ENCODE results near the gene WNT7B. TPM values are rescaled to one million over a fixed set of nuclear protein-coding genes. Genes with fewer than 3 reads are reported as not detected.

Gene WNT7B
- total RNA-seq, 4 donors from 2014 or later, result not detected

DNA sequence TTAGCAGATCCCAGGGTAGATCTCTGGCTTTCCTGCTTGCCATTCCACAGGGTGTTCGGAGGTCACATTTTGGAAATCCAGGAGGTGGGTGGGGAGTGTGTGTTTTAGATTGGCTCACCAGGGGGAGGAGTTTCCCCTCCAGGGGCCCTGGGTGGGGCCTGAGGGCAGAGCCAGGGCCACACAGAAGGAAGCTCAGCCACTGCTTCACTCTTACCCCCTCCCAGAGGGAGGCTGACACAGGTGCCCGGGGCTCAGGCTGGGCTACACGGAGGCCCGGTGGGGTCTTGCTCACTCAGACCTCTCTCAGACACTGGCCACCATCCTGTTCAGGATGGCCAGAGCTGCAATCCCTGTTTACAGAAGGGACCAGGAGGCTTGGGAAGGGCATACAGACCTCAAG, 2.5 kb downstream of the WNT7B start:
- no peak overlapping the region for H3K4me3 ChIP-seq
- no peak overlapping the region for H3K27ac ChIP-seq
- H3K9me3 ChIP-seq, result no peaks in the 10 kb centered on the region
- TF ChIP-seq, protein P1, sequence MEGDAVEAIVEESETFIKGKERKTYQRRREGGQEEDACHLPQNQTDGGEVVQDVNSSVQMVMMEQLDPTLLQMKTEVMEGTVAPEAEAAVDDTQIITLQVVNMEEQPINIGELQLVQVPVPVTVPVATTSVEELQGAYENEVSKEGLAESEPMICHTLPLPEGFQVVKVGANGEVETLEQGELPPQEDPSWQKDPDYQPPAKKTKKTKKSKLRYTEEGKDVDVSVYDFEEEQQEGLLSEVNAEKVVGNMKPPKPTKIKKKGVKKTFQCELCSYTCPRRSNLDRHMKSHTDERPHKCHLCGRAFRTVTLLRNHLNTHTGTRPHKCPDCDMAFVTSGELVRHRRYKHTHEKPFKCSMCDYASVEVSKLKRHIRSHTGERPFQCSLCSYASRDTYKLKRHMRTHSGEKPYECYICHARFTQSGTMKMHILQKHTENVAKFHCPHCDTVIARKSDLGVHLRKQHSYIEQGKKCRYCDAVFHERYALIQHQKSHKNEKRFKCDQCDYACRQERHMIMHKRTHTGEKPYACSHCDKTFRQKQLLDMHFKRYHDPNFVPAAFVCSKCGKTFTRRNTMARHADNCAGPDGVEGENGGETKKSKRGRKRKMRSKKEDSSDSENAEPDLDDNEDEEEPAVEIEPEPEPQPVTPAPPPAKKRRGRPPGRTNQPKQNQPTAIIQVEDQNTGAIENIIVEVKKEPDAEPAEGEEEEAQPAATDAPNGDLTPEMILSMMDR (IDR thresholded peaks at IDR 0.05), result no peak
- TF ChIP-seq POLR2A (IDR thresholded peaks at IDR 0.05), result no peak
- no peaks in the 10 kb centered on the region for H3K36me3 ChIP-seq
- peaks cover 5 to 49% (median 21%) of the 10 kb centered on the region in 4 donors for H3K4me1 ChIP-seq
- H3K27me3 ChIP-seq, result peaks cover 0 to 74% of the 10 kb centered on the region in 2 donors
- DNase-seq, result no peak

DNA sequence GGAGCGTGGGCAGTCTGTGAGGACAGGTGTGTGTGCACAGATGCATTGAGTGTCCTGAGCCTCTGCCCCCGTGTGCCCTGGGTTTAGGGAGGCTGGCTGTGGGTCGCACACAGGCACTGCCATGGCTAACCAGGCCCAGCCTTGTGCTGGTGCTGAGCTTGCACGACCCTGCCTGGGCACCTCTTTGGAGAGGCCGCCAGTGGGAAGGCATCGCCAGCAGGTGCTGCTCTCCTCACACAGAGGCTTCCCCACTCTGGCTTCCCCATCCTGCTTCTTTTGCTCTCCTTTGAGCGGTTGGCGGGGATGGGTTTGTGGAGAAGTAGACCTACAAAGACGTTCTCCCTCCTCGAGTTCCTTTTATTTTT, 4.1 kb downstream of the WNT7B start:
- H3K4me1 ChIP-seq, result peaks cover 0 to 35% (median 14%) of the 10 kb centered on the region in 4 donors

DNA sequence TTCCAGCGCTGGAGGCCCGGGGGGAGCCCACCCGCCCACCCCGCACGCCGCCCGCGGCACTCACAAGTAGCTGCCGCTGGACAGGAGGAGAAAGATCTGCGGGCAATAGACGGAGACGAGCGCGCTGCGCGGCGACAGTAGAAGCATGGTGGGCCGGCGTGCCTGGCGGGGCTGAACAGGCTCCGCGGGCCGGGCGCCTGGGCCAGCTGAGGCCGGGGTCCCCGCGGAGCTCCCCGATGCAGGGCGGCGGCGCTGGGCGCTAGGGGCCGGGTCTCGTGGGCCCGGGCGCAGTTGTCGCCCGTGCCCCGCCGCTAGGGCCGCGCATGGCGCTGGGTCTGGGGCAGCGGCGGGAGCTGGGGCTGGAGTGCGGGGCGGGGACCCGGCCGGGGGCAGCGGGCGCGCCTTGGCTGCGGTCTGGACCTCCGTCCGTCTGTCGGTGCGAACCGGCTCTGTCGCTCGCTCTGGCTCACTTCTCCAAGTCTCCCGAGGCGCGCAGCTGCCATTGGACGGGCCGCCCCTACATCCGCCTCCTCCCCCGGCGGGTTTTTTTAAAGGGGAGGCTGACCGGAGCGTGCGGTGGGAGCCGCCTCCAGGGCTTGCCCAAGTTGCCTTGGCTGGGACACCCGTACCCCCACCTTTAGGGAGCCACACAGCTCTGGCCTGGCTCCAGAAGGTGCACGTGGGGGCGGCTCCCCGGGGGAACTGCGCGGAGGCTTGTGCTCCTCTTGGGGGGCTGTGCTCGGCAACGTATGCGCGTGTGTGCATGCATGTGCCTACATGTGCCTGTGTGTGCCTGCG, 4.7 kb downstream of the WNT7B start:
- H3K4me3 ChIP-seq, result peak overlapping the region in 1 of 4 donors; percentile 1
- H3K27ac ChIP-seq, result no peak overlapping the region
- H3K36me3 ChIP-seq, result no peaks in the 10 kb centered on the region
- H3K9me3 ChIP-seq, result no peaks in the 10 kb centered on the region
- peaks cover 0 to 30% (median 10%) of the 10 kb centered on the region in 4 donors for H3K4me1 ChIP-seq
- peaks cover 0 to 59% of the 10 kb centered on the region in 2 donors for H3K27me3 ChIP-seq
- no peak for TF ChIP-seq POLR2A (IDR thresholded peaks at IDR 0.05)
- TF ChIP-seq, protein P1 (IDR thresholded peaks at IDR 0.05), result no peak
- DNase-seq, result no peak

More for the DNA sequence above, 4.1 kb downstream of the WNT7B start:
- TF ChIP-seq, protein P1 (IDR thresholded peaks at IDR 0.05), result no peak
- TF ChIP-seq POLR2A (IDR thresholded peaks at IDR 0.05), result no peak
- no peak for DNase-seq
- Histone ChIP-seq H3K27ac (no peak overlapping the region), H3K9me3 (no peaks in the 10 kb centered on the region), H3K4me3 (no peak overlapping the region), H3K36me3 (no peaks in the 10 kb centered on the region), H3K27me3 (peaks cover 0 to 65% of the 10 kb centered on the region in 2 donors)

DNA sequence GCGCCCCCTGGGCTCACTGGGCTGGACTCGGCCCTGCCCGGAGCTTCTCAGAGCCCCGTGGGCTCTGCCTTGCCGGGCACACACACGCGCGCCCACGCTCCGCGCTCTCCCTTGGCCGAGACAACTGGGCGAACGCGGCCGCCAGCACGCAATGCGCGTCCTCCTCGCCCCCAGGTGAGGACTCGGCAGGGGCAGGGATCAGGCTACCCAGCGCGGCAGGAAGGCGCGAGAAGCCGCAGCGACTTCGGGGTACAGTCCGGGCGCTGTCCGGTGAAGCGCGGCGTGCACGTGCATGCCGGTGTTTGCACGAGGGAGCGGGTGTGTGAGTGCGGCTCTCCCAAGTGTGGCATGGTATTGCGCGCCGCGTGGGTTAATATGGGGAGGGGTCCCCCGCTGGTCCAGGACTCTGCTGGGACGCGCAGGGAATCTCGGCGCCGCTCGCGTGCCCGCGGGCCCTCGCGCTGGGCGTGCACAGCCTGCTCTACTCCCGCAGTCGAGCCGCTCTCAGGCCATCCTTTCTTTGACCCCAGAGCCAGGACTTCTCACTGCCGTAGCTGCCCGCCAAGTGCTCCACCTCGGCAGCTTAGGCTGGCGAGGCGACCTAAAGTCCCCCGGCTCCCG, 5.4 kb downstream of the WNT7B start:
- TF ChIP-seq POLR2A (IDR thresholded peaks at IDR 0.05), result no peak
- TF ChIP-seq, protein P1 (IDR thresholded peaks at IDR 0.05), result no peak
- H3K9me3 ChIP-seq, result no peaks in the 10 kb centered on the region
- no peak overlapping the region for H3K27ac ChIP-seq
- no peak for DNase-seq
- H3K27me3 ChIP-seq, result peaks cover 0 to 54% of the 10 kb centered on the region in 2 donors
- no peaks in the 10 kb centered on the region for H3K36me3 ChIP-seq
- H3K4me1 ChIP-seq, result peaks cover 0 to 24% (median 5%) of the 10 kb centered on the region in 4 donors
- peak overlapping the region in 1 of 4 donors; percentile 1 for H3K4me3 ChIP-seq

DNA sequence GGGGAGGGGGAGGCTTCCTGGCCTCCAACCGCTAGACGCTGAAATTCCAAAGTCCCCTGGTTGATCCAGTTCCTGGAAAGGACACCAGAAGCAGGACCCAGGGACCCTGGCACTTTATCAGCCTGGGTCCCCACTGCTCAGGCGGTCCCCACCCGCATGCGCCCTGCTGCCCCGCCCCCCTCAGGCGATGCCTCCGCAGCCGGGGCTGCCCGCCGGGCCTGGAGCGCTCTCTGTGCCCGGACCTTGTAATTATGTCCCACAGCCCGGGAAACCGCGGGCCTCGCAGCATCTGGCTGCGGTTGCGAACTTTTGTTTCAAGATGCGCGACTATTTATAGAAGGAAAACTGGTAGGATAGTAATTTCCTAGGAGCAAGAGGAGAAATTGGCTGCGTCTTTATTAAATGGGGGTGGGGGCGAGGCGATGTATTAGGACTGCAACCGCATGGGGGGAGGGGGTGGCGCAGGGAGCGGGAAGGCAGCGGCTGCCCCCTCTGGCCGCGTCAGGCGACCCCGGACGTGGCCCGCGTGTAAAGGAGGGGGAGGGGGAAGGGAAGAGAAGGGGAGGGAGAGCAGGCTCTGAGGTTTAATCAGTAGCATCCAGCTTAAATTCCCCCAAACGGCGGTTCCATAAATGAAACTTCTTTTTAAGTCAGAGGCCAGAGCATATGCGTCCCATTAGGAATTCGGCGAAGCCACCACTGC, 6.1 kb downstream of the WNT7B start:
- no peak overlapping the region for H3K27ac ChIP-seq
- no peak overlapping the region for H3K4me3 ChIP-seq
- DNase-seq, result no peak
- no peaks in the 10 kb centered on the region for H3K9me3 ChIP-seq
- H3K36me3 ChIP-seq, result no peaks in the 10 kb centered on the region
- peaks cover 0 to 50% of the 10 kb centered on the region in 2 donors for H3K27me3 ChIP-seq
- TF ChIP-seq POLR2A (IDR thresholded peaks at IDR 0.05), result no peak
- TF ChIP-seq, protein P1 (IDR thresholded peaks at IDR 0.05), result no peak
- H3K4me1 ChIP-seq, result peaks cover 0 to 19% (median 2%) of the 10 kb centered on the region in 4 donors

Data from Peyer's patch (tissue), 4 donors.